Measurements from ENCODE around the gene GRAMD1B. TPM values are rescaled to one million over a fixed set of nuclear protein-coding genes. Genes with fewer than 3 reads are reported as not detected.

GRAMD1B gene
- total RNA-seq, 2 donors from 2014 or later: 2.1 to 5.7 TPM

DNA sequence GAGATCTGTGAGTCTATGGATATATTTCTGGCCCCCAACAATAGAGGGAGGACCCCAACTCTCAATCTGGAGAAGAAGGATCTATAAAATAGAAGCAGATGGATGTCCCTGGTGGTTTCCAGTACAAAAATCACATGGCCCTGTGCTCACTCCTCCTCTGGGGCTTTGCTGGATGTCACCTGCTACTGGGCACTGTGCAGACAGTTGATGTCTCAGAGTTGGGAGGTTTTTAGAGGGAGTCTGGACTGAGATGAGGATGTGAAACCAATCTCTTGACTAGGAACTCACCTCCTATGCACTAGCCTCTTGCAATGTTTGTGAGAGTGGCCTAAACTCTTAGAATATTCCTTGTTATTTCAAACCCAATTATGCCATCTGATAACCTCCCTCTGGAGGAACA lies 117.1 kb downstream of the GRAMD1B start:
- H3K9me3 ChIP-seq: no peaks in the 10 kb centered on the region
- TF ChIP-seq, protein P1, sequence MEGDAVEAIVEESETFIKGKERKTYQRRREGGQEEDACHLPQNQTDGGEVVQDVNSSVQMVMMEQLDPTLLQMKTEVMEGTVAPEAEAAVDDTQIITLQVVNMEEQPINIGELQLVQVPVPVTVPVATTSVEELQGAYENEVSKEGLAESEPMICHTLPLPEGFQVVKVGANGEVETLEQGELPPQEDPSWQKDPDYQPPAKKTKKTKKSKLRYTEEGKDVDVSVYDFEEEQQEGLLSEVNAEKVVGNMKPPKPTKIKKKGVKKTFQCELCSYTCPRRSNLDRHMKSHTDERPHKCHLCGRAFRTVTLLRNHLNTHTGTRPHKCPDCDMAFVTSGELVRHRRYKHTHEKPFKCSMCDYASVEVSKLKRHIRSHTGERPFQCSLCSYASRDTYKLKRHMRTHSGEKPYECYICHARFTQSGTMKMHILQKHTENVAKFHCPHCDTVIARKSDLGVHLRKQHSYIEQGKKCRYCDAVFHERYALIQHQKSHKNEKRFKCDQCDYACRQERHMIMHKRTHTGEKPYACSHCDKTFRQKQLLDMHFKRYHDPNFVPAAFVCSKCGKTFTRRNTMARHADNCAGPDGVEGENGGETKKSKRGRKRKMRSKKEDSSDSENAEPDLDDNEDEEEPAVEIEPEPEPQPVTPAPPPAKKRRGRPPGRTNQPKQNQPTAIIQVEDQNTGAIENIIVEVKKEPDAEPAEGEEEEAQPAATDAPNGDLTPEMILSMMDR (IDR thresholded peaks at IDR 0.05): no peak
- H3K4me1 ChIP-seq (ENCODE audit: control insufficient read depth in 1 of 2, low read depth in 2 of 2): no peaks in the 10 kb centered on the region
- H3K27me3 ChIP-seq (replicated peaks; ENCODE audit: insufficient read depth): no peaks in the 10 kb centered on the region
- DNase-seq (ENCODE audit: low spot score) (no peak), ATAC-seq (ENCODE audit: insufficient number of reproducible peaks, low FRiP score, low read depth) (no peak)
- no peak overlapping the region for H3K27ac ChIP-seq
- no peak overlapping the region for H3K4me3 ChIP-seq
- no peaks in the 10 kb centered on the region for H3K36me3 ChIP-seq

DNA sequence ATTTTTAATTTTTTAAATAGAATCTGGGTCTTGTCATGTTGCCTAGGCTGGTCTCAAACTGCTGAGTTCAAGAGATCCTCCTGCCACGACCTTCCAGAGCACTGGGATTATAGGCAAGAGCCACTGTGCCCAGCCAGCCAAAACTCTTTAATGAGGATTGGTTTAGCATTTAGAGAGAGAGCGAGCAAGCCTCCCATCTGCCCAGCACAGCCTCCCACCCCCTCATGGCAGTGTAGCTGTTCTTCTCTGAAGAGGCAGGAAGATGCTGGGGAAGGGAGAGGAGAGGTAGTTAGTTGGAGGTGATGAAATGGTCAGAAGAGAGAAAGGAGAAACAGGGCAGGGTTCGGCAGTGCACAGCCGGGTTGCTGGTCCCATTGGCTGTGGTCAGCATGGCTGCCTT lies 118.7 kb downstream of the GRAMD1B start:
- Histone ChIP-seq H3K27ac (no peak overlapping the region), H3K9me3 (no peaks in the 10 kb centered on the region), H3K4me1 (ENCODE audit: control insufficient read depth in 1 of 2, low read depth in 2 of 2) (no peaks in the 10 kb centered on the region), H3K27me3 (replicated peaks; ENCODE audit: insufficient read depth) (no peaks in the 10 kb centered on the region), H3K36me3 (no peaks in the 10 kb centered on the region), H3K4me3 (no peak overlapping the region)
- ATAC-seq (ENCODE audit: insufficient number of reproducible peaks, low FRiP score, low read depth) (no peak), DNase-seq (ENCODE audit: low spot score) (no peak)
- TF ChIP-seq, protein P1 (IDR thresholded peaks at IDR 0.05): no peak

DNA sequence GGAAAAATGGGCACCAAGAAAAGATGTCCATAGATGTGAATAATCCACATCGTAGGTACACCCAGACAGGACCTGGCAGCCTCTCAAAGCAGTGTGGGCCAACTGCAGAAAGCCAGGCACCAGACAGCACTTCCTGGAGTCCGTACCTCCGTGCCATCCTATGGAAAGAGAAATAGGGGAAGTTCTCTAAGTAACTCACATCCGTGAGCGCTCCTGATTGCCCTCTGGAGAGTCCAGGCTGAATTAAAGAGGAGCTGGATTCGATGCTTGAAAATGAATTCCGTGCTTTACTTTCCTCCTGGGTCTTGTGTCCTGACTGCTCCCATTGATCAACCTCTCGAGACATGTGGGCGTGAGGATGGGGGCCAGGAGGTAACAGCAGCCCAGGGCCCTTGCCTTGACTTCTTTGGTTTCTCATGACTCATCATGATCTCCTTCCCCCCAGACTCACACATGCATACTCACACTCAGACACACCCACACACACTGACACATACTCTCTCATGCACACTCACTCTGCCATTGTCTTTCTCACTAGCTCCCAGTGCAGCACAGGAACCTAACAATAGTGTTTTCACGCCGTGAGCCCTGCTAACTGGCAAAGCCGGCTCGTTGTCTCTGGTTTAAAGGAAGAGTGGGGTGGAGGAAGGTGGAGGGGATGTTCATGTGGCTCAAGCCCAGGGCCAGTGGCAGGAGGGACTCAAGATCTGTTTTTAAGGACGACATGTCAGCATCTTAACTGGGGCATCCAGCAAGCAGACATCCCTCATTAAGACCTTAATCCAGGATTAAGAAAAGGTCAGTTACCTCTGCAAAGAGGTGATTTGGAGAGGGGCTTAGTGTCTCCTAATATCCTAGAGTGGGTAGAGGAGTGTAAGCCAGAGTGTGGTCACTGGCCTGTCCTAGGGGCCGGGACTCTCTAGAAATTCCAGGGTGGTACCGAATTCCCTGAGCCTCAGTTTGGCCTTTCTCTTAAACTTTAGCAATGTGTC lies 120.2 kb downstream of the GRAMD1B start:
- Histone ChIP-seq H3K4me3 (no peak overlapping the region), H3K27me3 (replicated peaks; ENCODE audit: insufficient read depth) (no peaks in the 10 kb centered on the region), H3K4me1 (ENCODE audit: control insufficient read depth in 1 of 2, low read depth in 2 of 2) (no peaks in the 10 kb centered on the region), H3K27ac (no peak overlapping the region), H3K36me3 (no peaks in the 10 kb centered on the region), H3K9me3 (no peaks in the 10 kb centered on the region)
- DNase-seq (ENCODE audit: low spot score): no peak
- TF ChIP-seq, protein P1 (IDR thresholded peaks at IDR 0.05): no peak
- no peak for ATAC-seq (ENCODE audit: insufficient number of reproducible peaks, low FRiP score, low read depth)

DNA sequence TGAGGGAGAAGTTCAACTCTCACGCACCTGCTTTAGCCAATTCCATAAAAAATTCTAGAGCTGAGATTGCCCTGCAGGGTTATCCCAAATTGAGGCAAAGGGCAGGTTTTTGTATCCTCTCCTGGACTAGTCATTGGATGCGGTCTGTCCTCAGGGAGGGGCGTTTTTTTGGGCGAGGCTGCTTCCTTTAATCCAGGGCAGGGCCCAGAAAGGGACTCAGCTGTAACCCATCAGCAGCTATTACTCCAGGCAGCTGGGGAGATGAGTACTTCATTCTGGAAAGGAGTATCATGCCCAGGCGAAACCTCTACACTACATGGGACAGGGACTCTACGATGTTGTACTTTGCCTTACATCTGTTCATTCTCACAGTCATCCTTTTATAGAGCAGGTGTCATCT lies 121.0 kb downstream of the GRAMD1B start:
- Histone ChIP-seq H3K4me1 (ENCODE audit: control insufficient read depth in 1 of 2, low read depth in 2 of 2) (no peaks in the 10 kb centered on the region), H3K4me3 (no peak overlapping the region), H3K36me3 (no peaks in the 10 kb centered on the region), H3K27me3 (replicated peaks; ENCODE audit: insufficient read depth) (no peaks in the 10 kb centered on the region), H3K27ac (no peak overlapping the region), H3K9me3 (no peaks in the 10 kb centered on the region)
- TF ChIP-seq, protein P1 (IDR thresholded peaks at IDR 0.05): no peak
- DNase-seq (ENCODE audit: low spot score) (no peak), ATAC-seq (ENCODE audit: insufficient number of reproducible peaks, low FRiP score, low read depth) (no peak)

DNA sequence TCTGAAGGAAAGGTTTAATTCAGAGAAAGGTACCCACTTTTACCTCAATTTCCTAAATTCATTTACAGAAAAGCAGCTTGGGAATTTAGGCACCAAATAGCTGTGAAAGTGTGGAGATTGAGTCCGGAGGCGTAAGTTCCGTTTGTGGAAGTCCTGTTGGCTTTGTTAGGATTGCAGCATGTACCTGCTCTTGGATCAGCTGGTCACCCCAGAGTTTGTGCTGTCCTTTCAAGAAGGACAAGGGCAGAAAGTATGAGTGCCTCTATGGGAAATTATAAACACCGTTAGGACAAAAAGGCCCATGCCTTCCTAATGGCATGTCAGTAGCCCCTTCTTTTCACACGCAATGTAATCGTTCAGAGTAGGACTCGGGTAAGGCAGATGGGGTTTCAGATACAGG lies 126.6 kb downstream of the GRAMD1B start:
- TF ChIP-seq, protein P1 (IDR thresholded peaks at IDR 0.05): no peak
- H3K9me3 ChIP-seq: no peaks in the 10 kb centered on the region
- no peak overlapping the region for H3K27ac ChIP-seq
- ATAC-seq (ENCODE audit: insufficient number of reproducible peaks, low FRiP score, low read depth) (no peak), DNase-seq (ENCODE audit: low spot score) (no peak)
- H3K4me1 ChIP-seq (ENCODE audit: control insufficient read depth in 1 of 2, low read depth in 2 of 2): peaks cover 0 to 10% of the 10 kb centered on the region in 2 donors
- H3K27me3 ChIP-seq (replicated peaks; ENCODE audit: insufficient read depth): no peaks in the 10 kb centered on the region
- H3K4me3 ChIP-seq: no peak overlapping the region
- no peaks in the 10 kb centered on the region for H3K36me3 ChIP-seq
